HepG2 (cell line): ENCODE data around the gene ZNF584. TPM values are rescaled to one million over a fixed set of nuclear protein-coding genes. Genes with fewer than 3 reads are reported as not detected.

Source experiments
- AHR ChIP-seq: IDR thresholded peaks from 2 replicates; pipeline ENCODE4 v1.6.1; 2018; ENCODE audit warnings: missing genetic modification reagents, missing compliant biosample characterization
- ARNT ChIP-seq: fragments of 450-650 bp; IDR thresholded peaks from 2 replicates; pipeline ENCODE4 v1.6.1; 2017
- ATF1 ChIP-seq: IDR thresholded peaks from 2 replicates; pipeline ENCODE4 v1.6.1; 2016; ENCODE audit warnings: mild to moderate bottlenecking, control low read depth
- BCL6 ChIP-seq: IDR thresholded peaks from 2 replicates; pipeline ENCODE4 v1.6.1; 2016; ENCODE audit warnings: missing genetic modification reagents, missing compliant biosample characterization
- BRD4 ChIP-seq: sonication (generic); formaldehyde crosslinking; IDR thresholded peaks from 2 replicates; pipeline ENCODE4 v1.4.0; 2020; ENCODE audit warnings: missing genetic modification reagents
- DPF2 ChIP-seq: sonication (generic); formaldehyde crosslinking; IDR thresholded peaks from 2 replicates; pipeline ENCODE4 v1.4.0; 2020; ENCODE audit warnings: mild to moderate bottlenecking, low read depth, missing genetic modification reagents, borderline replicate concordance
- DZIP1 ChIP-seq: sonication (generic); formaldehyde crosslinking; IDR thresholded peaks from 2 replicates; pipeline ENCODE4 v1.5.0; 2020; ENCODE audit warnings: mild to moderate bottlenecking, missing genetic modification reagents
- KAT8 ChIP-seq: IDR thresholded peaks from 2 replicates; pipeline ENCODE4 v1.6.1; 2016; ENCODE audit warnings: missing genetic modification reagents, missing compliant biosample characterization
- NKX3-1 ChIP-seq: sonication (generic); formaldehyde crosslinking; IDR thresholded peaks from 2 replicates; pipeline ENCODE4 v1.5.0; 2020; ENCODE audit warnings: missing genetic modification reagents
- POLR2G ChIP-seq: fragments of 200-400 bp; formaldehyde crosslinking; IDR thresholded peaks from 2 replicates; pipeline ENCODE4 v1.6.1; 2018; ENCODE audit warnings: mild to moderate bottlenecking, low read depth, low read length, moderate library complexity
- TAF15 ChIP-seq: fragments of 200-400 bp; formaldehyde crosslinking; IDR thresholded peaks from one replicate; pipeline ENCODE4 v1.6.1; 2018; ENCODE audit warnings: mild to moderate bottlenecking, low read depth, low read length; ENCODE audit not compliant: poor library complexity, severe bottlenecking
- TCF7 ChIP-seq: sonication (generic); IDR thresholded peaks from 2 replicates; pipeline ENCODE4 v1.6.1; 2016; ENCODE audit warnings: antibody characterized with exemption, low read depth
- TEF ChIP-seq: sonication (generic); formaldehyde crosslinking; IDR thresholded peaks from 2 replicates; pipeline ENCODE4 v1.5.0; 2020; ENCODE audit warnings: missing genetic modification reagents
- TRIM22 ChIP-seq: fragments of 450-650 bp; IDR thresholded peaks from 2 replicates; pipeline ENCODE4 v1.6.1; 2017
- ZBTB1 ChIP-seq: sonication (generic); formaldehyde crosslinking; IDR thresholded peaks from 2 replicates; pipeline ENCODE4 v1.4.0; 2020; ENCODE audit warnings: missing genetic modification reagents, borderline replicate concordance
- ZNF264 ChIP-seq: sonication (generic); formaldehyde crosslinking; IDR thresholded peaks from 2 replicates; pipeline ENCODE4 v1.4.0; 2020; ENCODE audit warnings: missing genetic modification reagents
- ZNF580 ChIP-seq: IDR thresholded peaks from 2 replicates; pipeline ENCODE4 v1.6.1; 2016; ENCODE audit warnings: low read depth, borderline replicate concordance
- ZNF720 ChIP-seq: sonication (generic); formaldehyde crosslinking; IDR thresholded peaks from 2 replicates; pipeline ENCODE4 v1.4.0; 2020; ENCODE audit warnings: missing genetic modification reagents
- ZNF761 ChIP-seq: sonication (generic); formaldehyde crosslinking; conservative IDR thresholded peaks from 2 replicates; pipeline ENCODE4 v1.4.0; 2020; ENCODE audit warnings: mild to moderate bottlenecking, missing genetic modification reagents
- ZNF782 ChIP-seq: sonication (generic); formaldehyde crosslinking; IDR thresholded peaks from 2 replicates; pipeline ENCODE4 v1.4.0; 2020; ENCODE audit warnings: missing genetic modification reagents, mild to moderate bottlenecking, borderline replicate concordance
- polyA plus RNA-seq, 8 experiments: library from polyadenylated mRNA; depleted of rRNA in 3 of 8; stranded (reverse) in 7 of 8; unstranded in 1 of 8; fragments of >200 nt; fragmentation: Illumina TruSeq in 4 of 8; extraction: Trizol in 4 of 8; gene quantifications; 2 replicates each; pipeline versions ENCODE4 v1.2.1 to v1.2.3, GENCODE V29; 2011 to 2016; ENCODE audit warnings: low read depth in 4 of 8, missing spikeins in 1 of 8, mixed read lengths in 1 of 8; ENCODE audit not compliant: insufficient read depth in 1 of 8
- total RNA-seq, 5 experiments: library from RNA; depleted of rRNA; stranded (reverse); fragments of >200 nt; fragmentation: Illumina TruSeq; extraction: Trizol; gene quantifications; 2 replicates each; pipeline ENCODE4 v1.2.3, GENCODE V29; 2016; ENCODE audit warnings: low read depth in 1 of 5
- TF ChIP-seq, protein P1 (sequence below): sonication (generic); formaldehyde crosslinking; conservative IDR thresholded peaks from 2 replicates; pipeline ENCODE4 v1.4.0; 2020; ENCODE audit warnings: missing genetic modification reagents
- TF ChIP-seq, protein P2 (sequence below): sonication (generic); formaldehyde crosslinking; IDR thresholded peaks from 2 replicates; pipeline ENCODE4 v1.4.0; 2020; ENCODE audit warnings: mild to moderate bottlenecking, missing genetic modification reagents

Gene ZNF584
- total and polyA plus RNA-seq, 2 of the 13 experiments (the other 11 are each of a cell fraction or from before 2014, with no cell fraction given) = 2.4 to 7.0 TPM

GRCh38 chr19:58400916-58401839, 7.3 kb upstream of the ZNF584 start (continued):
- TF ChIP-seq ZNF761 (CRISPR knock-in tag) = 0 out of 2 replicates have a peak, but pooled peaks have one; percentile 33
- TF ChIP-seq ARNT = no peak
- TF ChIP-seq DZIP1 (CRISPR knock-in tag) = 0 out of 2 replicates have a peak, but pooled peaks have one; percentile 29
- no peak for TF ChIP-seq ZNF264 (CRISPR knock-in tag)
- peak; percentile 29; the same call in 1 of the 2 replicates for TF ChIP-seq KAT8 (CRISPR knock-in tag)
- peak; percentile 79 for TF ChIP-seq ATF1 (CRISPR knock-in tag)
- no peak for TF ChIP-seq ZBTB1 (CRISPR knock-in tag)
- TF ChIP-seq, protein P1, sequence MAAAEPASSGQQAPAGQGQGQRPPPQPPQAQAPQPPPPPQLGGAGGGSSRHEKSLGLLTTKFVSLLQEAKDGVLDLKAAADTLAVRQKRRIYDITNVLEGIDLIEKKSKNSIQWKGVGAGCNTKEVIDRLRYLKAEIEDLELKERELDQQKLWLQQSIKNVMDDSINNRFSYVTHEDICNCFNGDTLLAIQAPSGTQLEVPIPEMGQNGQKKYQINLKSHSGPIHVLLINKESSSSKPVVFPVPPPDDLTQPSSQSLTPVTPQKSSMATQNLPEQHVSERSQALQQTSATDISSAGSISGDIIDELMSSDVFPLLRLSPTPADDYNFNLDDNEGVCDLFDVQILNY (CRISPR knock-in tag) = 0 out of 2 replicates have a peak, but pooled peaks have one; percentile 72
- 0 out of 2 replicates have a peak, but pooled peaks have one; percentile 35 for TF ChIP-seq AHR (CRISPR knock-in tag)
- peak; percentile 63; the same call in 1 of the 2 replicates for TF ChIP-seq ZNF580 (CRISPR knock-in tag)
- TF ChIP-seq TAF15 = no peak
- TF ChIP-seq DPF2 (CRISPR knock-in tag) = no peak
- TF ChIP-seq TRIM22 = no peak
- no peak for TF ChIP-seq TCF7
- TF ChIP-seq BCL6 (CRISPR knock-in tag) = no peak
- TF ChIP-seq, protein P2, sequence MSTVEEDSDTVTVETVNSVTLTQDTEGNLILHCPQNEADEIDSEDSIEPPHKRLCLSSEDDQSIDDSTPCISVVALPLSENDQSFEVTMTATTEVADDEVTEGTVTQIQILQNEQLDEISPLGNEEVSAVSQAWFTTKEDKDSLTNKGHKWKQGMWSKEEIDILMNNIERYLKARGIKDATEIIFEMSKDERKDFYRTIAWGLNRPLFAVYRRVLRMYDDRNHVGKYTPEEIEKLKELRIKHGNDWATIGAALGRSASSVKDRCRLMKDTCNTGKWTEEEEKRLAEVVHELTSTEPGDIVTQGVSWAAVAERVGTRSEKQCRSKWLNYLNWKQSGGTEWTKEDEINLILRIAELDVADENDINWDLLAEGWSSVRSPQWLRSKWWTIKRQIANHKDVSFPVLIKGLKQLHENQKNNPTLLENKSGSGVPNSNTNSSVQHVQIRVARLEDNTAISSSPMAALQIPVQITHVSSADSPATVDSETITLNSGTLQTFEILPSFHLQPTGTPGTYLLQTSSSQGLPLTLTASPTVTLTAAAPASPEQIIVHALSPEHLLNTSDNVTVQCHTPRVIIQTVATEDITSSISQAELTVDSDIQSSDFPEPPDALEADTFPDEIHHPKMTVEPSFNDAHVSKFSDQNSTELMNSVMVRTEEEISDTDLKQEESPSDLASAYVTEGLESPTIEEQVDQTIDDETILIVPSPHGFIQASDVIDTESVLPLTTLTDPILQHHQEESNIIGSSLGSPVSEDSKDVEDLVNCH (CRISPR knock-in tag) = no peak
- TF ChIP-seq ZNF720 (CRISPR knock-in tag) = no peak
- TF ChIP-seq NKX3-1 (CRISPR knock-in tag) = no peak
- no peak for TF ChIP-seq ZNF782 (CRISPR knock-in tag)
- no peak for TF ChIP-seq BRD4 (CRISPR knock-in tag)
- TF ChIP-seq TEF (CRISPR knock-in tag) = no peak
- peak; percentile 80 for TF ChIP-seq POLR2G
